Prostate gland (tissue), 2 donors: ENCODE measurements around the gene ASTL. TPM values are rescaled to one million over a fixed set of nuclear protein-coding genes. Genes with fewer than 3 reads are reported as not detected.
A peak's percentile ranks its signal among the peaks of the same experiment; 100 is the strongest.

Experiments
- DNase-seq: peaks from one replicate; pipeline ENCODE4 v3.0.0-alpha.2; 2019; ENCODE audit warnings: low spot score
- H3K27ac ChIP-seq, 2 donors: fragments of 200-600 bp; sonication (generic); 2 replicates each; pipeline ENCODE4 v1.5.1; 2017 to 2019
- H3K27me3 ChIP-seq: fragments of 200-600 bp; sonication (generic); replicated peaks from 2 replicates; pipeline ENCODE4 v1.5.1; 2019; ENCODE audit not compliant: insufficient read depth
- H3K36me3 ChIP-seq, 2 donors: fragments of 200-600 bp; sonication (generic); 1 replicate in 1 of 2; 2 replicates in 1 of 2; pipeline versions ENCODE4 v1.5.1 to v1.8.1; 2017 to 2019
- H3K4me1 ChIP-seq: fragments of 200-600 bp; sonication (generic); replicated peaks from 2 replicates; pipeline ENCODE4 v1.5.1; 2019
- H3K4me3 ChIP-seq, 2 donors: fragments of 200-600 bp; sonication (generic); 2 replicates each; pipeline ENCODE4 v1.5.1; 2017 to 2019
- H3K9me3 ChIP-seq: fragments of 200-600 bp; sonication (generic); 2 replicates; pipeline ENCODE4 v1.5.1; 2017
- CTCF ChIP-seq, 4 experiments: fragments of 200-600 bp in 2 of 4; fragments of 450-650 bp in 2 of 4; sonication (generic) in 2 of 4; IDR thresholded peaks; 1 replicate in 3 of 4; 2 replicates in 1 of 4; pipeline ENCODE4 v1.5.1; 2016 to 2019; ENCODE audit warnings: antibody characterized with exemption in 4 of 4, mild to moderate bottlenecking in 2 of 4, moderate library complexity in 2 of 4
- POLR2A ChIP-seq: fragments of 450-650 bp; IDR thresholded peaks from one replicate; pipeline ENCODE4 v1.6.1; 2016; ENCODE audit warnings: antibody characterized with exemption, mild to moderate bottlenecking
- POLR2AphosphoS5 ChIP-seq: sonication (generic); formaldehyde crosslinking; IDR thresholded peaks from one replicate; pipeline ENCODE4 v1.6.1; 2017; ENCODE audit warnings: antibody characterized with exemption
- WGBS: methylation state at CpG from one replicate; pipeline ENCODE4 v1.1.5; 2018; 5-methylcytosine and 5-hydroxymethylcytosine counted together
- intact Hi-C: fragments of 100-400 bp; cut with DNase I; formaldehyde crosslinking; loops from one replicate; pipeline ENCODE4 v1.14.2; 2022
- total RNA-seq, 2 donors: library from RNA; depleted of rRNA; stranded (reverse); fragments of >200 nt; gene quantifications; one replicate each; pipeline ENCODE4 v1.1.0, GENCODE V29; 2016

Gene ASTL
- total RNA-seq, 2 donors from 2014 or later, result 0.57 TPM; not detected in 1

- TF ChIP-seq POLR2A (no peak), CTCF (IDR thresholded peaks at IDR 0.05) (peak; percentile 70 to 93 (median 88)), POLR2AphosphoS5 (peak; percentile 44)
- Histone ChIP-seq H3K27me3 (no peaks in the 10 kb centered on the region), H3K4me1 (no peaks in the 10 kb centered on the region), H3K4me3 (no peak overlapping the region), H3K36me3 (no peaks in the 10 kb centered on the region), H3K9me3 (no peaks in the 10 kb centered on the region), H3K27ac (no peak overlapping the region)
- intact Hi-C loops, result loop anchor here (5.0 kb wide), 1 partner anchor 37 kb away; the partner anchor contains the start of gene ASTL
- 52% methylated on average over 8 of the region's 8 CpGs for WGBS
- peak; percentile 75 for DNase-seq
These were observed 36.2 kb upstream of the ASTL start for GRCh38 chr2:96174251-96175144.

- no peak for DNase-seq
- intact Hi-C loops, result loop anchor here (5.0 kb wide), 1 partner anchor 35 kb away; the partner anchor contains the start of gene ASTL
- H3K36me3 ChIP-seq, result no peaks in the 10 kb centered on the region
- WGBS, result 93% methylated on average over 14 of the region's 15 CpGs
- H3K27ac ChIP-seq, result no peak overlapping the region
- H3K4me3 ChIP-seq, result no peak overlapping the region
- H3K4me1 ChIP-seq, result no peaks in the 10 kb centered on the region
- TF ChIP-seq POLR2AphosphoS5, result no peak
- no peak for TF ChIP-seq POLR2A
- no peak for TF ChIP-seq CTCF (IDR thresholded peaks at IDR 0.05)
- H3K9me3 ChIP-seq, result no peaks in the 10 kb centered on the region
- H3K27me3 ChIP-seq, result no peaks in the 10 kb centered on the region
These were observed 33.5 kb upstream of the ASTL start for GRCh38 chr2:96171831-96172230.

GRCh38 chr2:96170626-96171025 is 32.3 kb upstream of the ASTL start:
- DNase-seq, result no peak
- 71% methylated on average over 3 of the region's 3 CpGs for WGBS
- TF ChIP-seq POLR2AphosphoS5, result no peak
- TF ChIP-seq POLR2A, result no peak
- no peak for TF ChIP-seq CTCF (IDR thresholded peaks at IDR 0.05)
- Histone ChIP-seq H3K4me3 (no peak overlapping the region), H3K27me3 (no peaks in the 10 kb centered on the region), H3K27ac (no peak overlapping the region), H3K4me1 (no peaks in the 10 kb centered on the region), H3K36me3 (no peaks in the 10 kb centered on the region), H3K9me3 (no peaks in the 10 kb centered on the region)
- intact Hi-C loops, result loop anchor here (5.0 kb wide), 1 partner anchor 33 kb away; the partner anchor contains the start of gene ASTL

- TF ChIP-seq POLR2A (no peak), POLR2AphosphoS5 (no peak), CTCF (IDR thresholded peaks at IDR 0.05) (no peak)
- no peaks in the 10 kb centered on the region for H3K36me3 ChIP-seq
- intact Hi-C loops, result loop anchor here (5.0 kb wide), 1 partner anchor 33 kb away; the partner anchor contains the start of gene ASTL
- no peak overlapping the region for H3K4me3 ChIP-seq
- H3K27ac ChIP-seq, result no peak overlapping the region
- 91% methylated on average over 2 of the region's 2 CpGs for WGBS
- DNase-seq, result no peak
- no peaks in the 10 kb centered on the region for H3K9me3 ChIP-seq
- H3K27me3 ChIP-seq, result no peaks in the 10 kb centered on the region
- no peaks in the 10 kb centered on the region for H3K4me1 ChIP-seq
These were observed 31.7 kb upstream of the ASTL start for GRCh38 chr2:96169868-96170507.
